ENCODE data around the gene IQSEC2. TPM values are rescaled to one million over a fixed set of nuclear protein-coding genes. Genes with fewer than 3 reads are reported as not detected.

Gene IQSEC2
- polyA plus RNA-seq, 3 donors: 6.5 to 31.2 (median 6.9) TPM

DNA sequence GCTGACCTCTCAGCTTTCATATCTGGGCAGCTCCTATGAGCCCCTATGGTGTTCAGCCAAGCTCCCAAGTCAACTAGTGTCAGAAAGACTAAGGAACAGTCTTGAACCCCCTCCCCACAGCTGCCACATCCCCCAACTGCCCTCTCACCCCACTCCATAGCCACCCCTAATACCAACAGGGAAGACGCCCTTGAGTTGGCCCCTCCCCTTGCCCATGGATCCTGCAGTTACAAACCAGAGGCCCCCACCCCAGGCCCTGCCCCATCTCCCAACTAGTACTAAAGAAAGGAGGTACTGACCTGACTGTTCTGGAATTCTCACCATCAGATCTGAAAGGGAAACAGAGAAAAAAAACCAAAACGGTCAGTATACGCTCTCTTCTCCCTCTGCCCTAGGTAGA is 10.2 kb upstream of the IQSEC2 start:
- Histone ChIP-seq H3K27ac (ENCODE audit: low read depth in 1 of 2, low read length in 2 of 2) (no peak overlapping the region), H2AFZ (ENCODE audit: insufficient read depth, low read depth, low read length, poor library complexity, severe bottlenecking) (no peak overlapping the region), H3K4me1 (ENCODE audit: control insufficient read depth in 1 of 2, insufficient read depth in 2 of 2, low read length in 2 of 2) (peaks cover 23 to 26% of the 10 kb centered on the region in 2 donors), H3K4me3 (replicated peaks in 1 of 3; ENCODE audit: low read depth in 2 of 3, low read length in 3 of 3) (no peak overlapping the region), H3K79me2 (ENCODE audit: insufficient read depth, low read length) (no peaks in the 10 kb centered on the region), H4K20me1 (ENCODE audit: insufficient read depth, low read length) (peaks cover 4% of the 10 kb centered on the region), H3K4me2 (replicated peaks; ENCODE audit: extremely low read depth, low read length, poor library complexity, severe bottlenecking) (no peak overlapping the region), H3K9me3 (replicated peaks in 1 of 2; ENCODE audit: control insufficient read depth in 1 of 2, insufficient read depth in 1 of 2, low read length in 2 of 2) (no peaks in the 10 kb centered on the region), H3K36me3 (replicated peaks in 1 of 2; ENCODE audit: control insufficient read depth in 1 of 2, insufficient read depth in 2 of 2, low read length in 2 of 2) (no peaks in the 10 kb centered on the region), H3K27me3 (ENCODE audit: control insufficient read depth in 2 of 2, insufficient read depth in 2 of 2, low read length in 2 of 2) (no peaks in the 10 kb centered on the region), H3K9ac (ENCODE audit: insufficient read depth, low read length, poor library complexity, severe bottlenecking) (no peak overlapping the region)
- Mint-ChIP-seq H3K4me1 (peaks cover 25% of the 10 kb centered on the region), H3K27ac (no peak overlapping the region), H3K36me3 (no peaks in the 10 kb centered on the region), H3K4me3 (no peak overlapping the region), H3K9me3 (peaks cover 0 to 3% (median 0%) of the 10 kb centered on the region in 7 donors), H3K27me3 (ENCODE audit: low read depth in 3 of 3) (peaks cover 0 to 35% (median 2%) of the 10 kb centered on the region in 3 donors)
- no CpG with 5 or more reads among the region's 3 CpGs for WGBS (ENCODE audit: insufficient coverage)
- intact Hi-C loops (cut with micrococcal nuclease): no loop called here
- no peak for DNase-seq
- TF ChIP-seq, protein P1, sequence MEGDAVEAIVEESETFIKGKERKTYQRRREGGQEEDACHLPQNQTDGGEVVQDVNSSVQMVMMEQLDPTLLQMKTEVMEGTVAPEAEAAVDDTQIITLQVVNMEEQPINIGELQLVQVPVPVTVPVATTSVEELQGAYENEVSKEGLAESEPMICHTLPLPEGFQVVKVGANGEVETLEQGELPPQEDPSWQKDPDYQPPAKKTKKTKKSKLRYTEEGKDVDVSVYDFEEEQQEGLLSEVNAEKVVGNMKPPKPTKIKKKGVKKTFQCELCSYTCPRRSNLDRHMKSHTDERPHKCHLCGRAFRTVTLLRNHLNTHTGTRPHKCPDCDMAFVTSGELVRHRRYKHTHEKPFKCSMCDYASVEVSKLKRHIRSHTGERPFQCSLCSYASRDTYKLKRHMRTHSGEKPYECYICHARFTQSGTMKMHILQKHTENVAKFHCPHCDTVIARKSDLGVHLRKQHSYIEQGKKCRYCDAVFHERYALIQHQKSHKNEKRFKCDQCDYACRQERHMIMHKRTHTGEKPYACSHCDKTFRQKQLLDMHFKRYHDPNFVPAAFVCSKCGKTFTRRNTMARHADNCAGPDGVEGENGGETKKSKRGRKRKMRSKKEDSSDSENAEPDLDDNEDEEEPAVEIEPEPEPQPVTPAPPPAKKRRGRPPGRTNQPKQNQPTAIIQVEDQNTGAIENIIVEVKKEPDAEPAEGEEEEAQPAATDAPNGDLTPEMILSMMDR (IDR thresholded peaks at IDR 0.05): no peak

GRCh38 chrX:53290441-53291041 is 9.2 kb upstream of the IQSEC2 start:
- no peak overlapping the region for H2AFZ ChIP-seq (ENCODE audit: insufficient read depth, low read depth, low read length, poor library complexity, severe bottlenecking)
- Mint-ChIP-seq H3K27ac (no peak overlapping the region), H3K9me3 (peaks cover 0 to 3% (median 0%) of the 10 kb centered on the region in 7 donors), H3K27me3 (ENCODE audit: low read depth in 3 of 3) (peaks cover 0 to 36% (median 2%) of the 10 kb centered on the region in 3 donors), H3K4me3 (no peak overlapping the region), H3K36me3 (no peaks in the 10 kb centered on the region), H3K4me1 (peaks cover 35% of the 10 kb centered on the region)
- no peak overlapping the region for H3K9ac ChIP-seq (ENCODE audit: insufficient read depth, low read length, poor library complexity, severe bottlenecking)
- no peaks in the 10 kb centered on the region for H3K79me2 ChIP-seq (ENCODE audit: insufficient read depth, low read length)
- no peaks in the 10 kb centered on the region for H3K27me3 ChIP-seq (ENCODE audit: control insufficient read depth in 2 of 2, insufficient read depth in 2 of 2, low read length in 2 of 2)
- no peak overlapping the region for H3K4me2 ChIP-seq (replicated peaks; ENCODE audit: extremely low read depth, low read length, poor library complexity, severe bottlenecking)
- no peak overlapping the region for H3K27ac ChIP-seq (ENCODE audit: low read depth in 1 of 2, low read length in 2 of 2)
- DNase-seq: no peak
- peaks cover 33 to 36% of the 10 kb centered on the region in 2 donors for H3K4me1 ChIP-seq (ENCODE audit: control insufficient read depth in 1 of 2, insufficient read depth in 2 of 2, low read length in 2 of 2)
- WGBS (ENCODE audit: insufficient coverage): 100% methylated on average over 1 of the region's 7 CpGs
- no peak overlapping the region for H3K4me3 ChIP-seq (replicated peaks in 1 of 3; ENCODE audit: low read depth in 2 of 3, low read length in 3 of 3)
- H4K20me1 ChIP-seq (ENCODE audit: insufficient read depth, low read length): peaks cover 4% of the 10 kb centered on the region
- intact Hi-C loops (cut with micrococcal nuclease): no loop called here
- no peaks in the 10 kb centered on the region for H3K36me3 ChIP-seq (replicated peaks in 1 of 2; ENCODE audit: control insufficient read depth in 1 of 2, insufficient read depth in 2 of 2, low read length in 2 of 2)
- no peaks in the 10 kb centered on the region for H3K9me3 ChIP-seq (replicated peaks in 1 of 2; ENCODE audit: control insufficient read depth in 1 of 2, insufficient read depth in 1 of 2, low read length in 2 of 2)
- TF ChIP-seq, protein P1 (IDR thresholded peaks at IDR 0.05): no peak

Measured in CD14-positive monocyte (primary cell).